GM21515 (cell line): ENCODE measurements around the gene GPR15.

ENCODE experiments used
- ATAC-seq: cut with Tn5 transposase; IDR thresholded peaks from one replicate; pipeline ENCODE4 v1.9.1; 2021; ENCODE audit not compliant: unreplicated experiment

Gene GPR15

DNA sequence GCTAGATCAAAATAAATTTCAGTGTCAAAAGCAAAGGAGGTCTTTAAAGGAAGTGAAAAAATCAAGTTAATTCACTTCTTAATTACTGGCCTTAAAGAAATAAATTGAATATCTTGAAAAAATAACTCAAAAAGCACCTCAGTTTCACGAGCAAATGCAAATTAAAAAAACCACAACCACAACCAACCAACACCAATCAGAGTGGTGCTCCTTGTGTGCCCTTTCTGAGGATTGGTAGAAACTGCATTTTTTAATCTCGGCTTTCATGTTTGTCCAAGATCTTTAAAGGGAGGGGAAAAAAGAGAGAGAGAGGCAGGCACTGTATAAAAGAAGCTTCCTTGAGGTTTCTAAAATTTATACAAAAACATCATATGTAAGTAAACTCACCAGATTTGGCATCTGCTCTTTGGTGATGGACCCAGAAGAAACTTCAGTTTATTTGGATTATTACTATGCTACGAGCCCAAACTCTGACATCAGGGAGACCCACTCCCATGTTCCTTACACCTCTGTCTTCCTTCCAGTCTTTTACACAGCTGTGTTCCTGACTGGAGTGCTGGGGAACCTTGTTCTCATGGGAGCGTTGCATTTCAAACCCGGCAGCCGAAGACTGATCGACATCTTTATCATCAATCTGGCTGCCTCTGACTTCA, at the start of gene GPR15:
Gene GPR15 (plus strand): TSS at position 357 of the 653 bp plus-strand sequence. CDS start 56 bp downstream, at position 413.
- peak; percentile 30 for ATAC-seq

DNA sequence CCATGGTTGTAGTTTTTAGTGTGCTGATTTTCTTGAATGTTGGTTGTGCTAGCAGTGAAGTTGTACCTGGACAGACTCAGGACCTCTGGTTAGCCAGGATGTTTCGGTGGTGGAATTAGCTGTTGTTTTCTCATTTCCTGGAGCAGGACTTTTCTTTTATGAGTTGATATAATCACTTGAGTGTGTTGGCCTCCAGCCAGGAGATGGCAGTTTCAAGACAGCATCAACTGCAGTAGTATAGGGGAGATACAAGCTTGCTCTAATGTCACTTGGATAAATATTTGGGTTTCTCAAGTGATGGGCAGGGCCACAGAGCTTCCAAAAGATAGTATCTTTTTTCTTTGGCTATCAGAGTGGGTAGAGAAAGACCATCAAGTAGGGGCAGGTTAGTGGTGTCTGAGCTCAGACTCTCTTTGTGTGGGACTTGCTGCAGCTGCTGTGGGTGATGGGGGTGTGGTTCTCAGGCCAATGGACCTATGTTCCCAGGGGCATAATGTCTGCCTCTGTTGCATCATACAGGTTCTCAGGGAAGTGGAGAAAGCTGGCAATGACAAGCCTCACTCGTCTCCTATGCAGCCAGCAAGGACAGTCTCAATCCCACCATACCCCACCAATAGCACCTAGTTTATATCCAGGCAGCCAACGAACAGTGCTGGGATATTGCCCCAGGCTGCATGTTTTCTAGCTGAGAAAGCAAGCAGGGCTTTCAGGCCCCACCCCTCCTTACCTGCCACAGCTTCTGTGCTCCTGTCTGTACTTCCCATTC, 48.9 kb upstream of the GPR15 start:
- ATAC-seq: no peak

DNA sequence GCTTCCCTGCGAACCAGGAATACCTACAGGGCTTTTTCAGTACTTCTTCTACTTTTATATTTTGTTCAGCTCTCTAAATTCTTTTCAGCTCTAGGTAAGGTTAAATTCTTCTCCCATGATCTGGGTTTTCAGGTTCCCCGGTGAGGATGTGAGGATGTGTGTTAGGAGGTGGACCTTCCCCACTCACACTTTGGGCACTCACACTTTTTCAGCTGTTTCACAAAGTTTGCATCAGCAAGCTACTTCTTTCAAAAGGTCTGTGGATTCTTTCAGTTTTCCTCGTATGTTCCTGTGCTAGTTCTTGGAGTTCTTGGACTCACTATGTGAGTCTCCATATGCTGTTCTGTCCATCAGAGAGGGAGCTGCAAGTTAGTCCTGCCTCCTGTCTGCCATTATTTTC, 48.2 kb upstream of the GPR15 start:
- ATAC-seq: no peak

DNA sequence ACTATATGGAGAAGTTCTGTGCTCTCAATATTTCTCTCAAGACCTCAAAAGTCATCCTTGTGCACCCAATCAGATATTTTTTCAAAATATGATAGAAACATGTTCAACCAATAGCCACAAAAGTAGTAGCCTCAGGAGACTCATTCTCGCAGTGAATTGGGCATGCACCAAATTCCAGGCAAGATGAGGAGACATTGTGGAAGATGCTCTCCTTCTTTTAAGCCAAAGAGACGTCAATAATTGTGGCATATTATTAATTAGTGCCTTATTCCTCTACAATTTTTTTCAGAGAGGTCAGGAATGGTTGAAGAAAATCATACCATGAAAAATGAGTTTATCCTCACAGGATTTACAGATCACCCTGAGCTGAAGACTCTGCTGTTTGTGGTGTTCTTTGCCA, 34.4 kb upstream of the GPR15 start, which contains the start of gene OR5K2:
Gene OR5K2 (plus strand): TSS at position 301 of the 400 bp plus-strand sequence. CDS start 0 bp downstream, at position 301.
- ATAC-seq: no peak

DNA sequence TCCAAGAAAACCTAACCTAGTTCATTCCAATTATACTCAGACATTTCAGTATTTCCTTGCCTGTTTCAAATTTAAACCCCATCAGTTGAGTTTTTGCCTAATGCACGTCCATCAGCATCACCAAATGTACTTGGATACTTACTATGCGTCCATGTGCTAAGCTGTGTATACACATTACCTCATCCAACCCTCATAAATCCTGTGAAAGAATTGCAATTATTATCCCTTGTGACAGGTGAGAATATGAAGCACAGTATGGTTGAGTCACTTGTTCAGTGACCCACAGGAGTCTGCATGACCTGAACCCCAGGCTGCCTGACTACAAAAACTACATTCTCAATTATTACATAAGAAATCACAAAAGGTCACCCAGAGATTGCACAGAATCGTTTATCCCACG, 31.8 kb upstream of the GPR15 start:
- ATAC-seq: no peak

DNA sequence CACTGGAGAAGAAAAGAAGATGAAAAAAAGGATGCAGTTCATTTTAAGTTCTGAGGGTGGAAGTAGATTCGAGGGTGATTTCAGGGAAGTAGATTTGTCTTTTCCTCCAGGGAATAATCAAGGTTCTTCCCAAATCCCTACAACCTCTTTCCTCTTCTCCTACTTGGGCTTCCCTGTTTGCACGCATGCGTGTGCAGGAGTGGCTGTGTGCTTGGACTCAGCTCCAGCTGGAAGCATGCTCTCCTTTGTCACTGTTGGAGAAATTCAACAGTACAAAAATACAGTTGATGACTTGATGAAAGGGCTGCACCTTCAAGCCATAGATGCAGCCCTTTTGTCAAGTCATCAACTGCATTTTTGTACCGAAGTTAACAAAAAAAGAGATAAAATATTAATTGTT, 30.5 kb upstream of the GPR15 start:
- ATAC-seq: no peak

DNA sequence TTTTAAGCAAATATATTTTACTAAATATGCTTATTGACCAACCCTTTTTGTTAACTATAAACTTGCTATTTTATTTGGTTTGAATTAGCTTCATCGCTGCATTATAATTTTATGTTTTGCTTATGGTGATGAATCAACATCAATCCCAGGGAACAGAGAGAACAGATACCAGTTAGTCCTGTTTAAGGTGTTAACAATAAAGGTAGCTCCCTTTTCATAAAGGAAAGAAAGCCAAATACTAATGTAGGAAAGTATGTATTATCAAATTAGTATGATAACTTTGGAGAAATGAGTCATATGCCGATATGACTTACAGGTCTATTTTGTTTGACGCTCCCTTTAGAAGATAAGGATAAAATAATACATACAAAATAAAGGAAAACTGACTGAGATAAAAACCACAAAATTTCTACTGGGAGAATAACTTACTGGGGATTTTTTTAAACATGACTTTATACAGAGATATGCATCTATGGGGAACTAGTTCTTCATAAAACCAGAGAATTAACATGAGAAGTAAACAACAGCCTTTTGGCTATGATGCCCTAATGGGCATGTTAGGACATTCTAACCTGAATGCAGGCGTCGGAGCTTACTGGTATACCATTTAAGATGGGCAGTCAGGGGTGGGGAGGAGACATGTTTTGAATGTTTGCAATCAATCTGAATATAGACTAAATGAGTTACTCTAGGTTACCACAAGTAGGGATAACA, 29.8 kb upstream of the GPR15 start:
- no peak for ATAC-seq

DNA sequence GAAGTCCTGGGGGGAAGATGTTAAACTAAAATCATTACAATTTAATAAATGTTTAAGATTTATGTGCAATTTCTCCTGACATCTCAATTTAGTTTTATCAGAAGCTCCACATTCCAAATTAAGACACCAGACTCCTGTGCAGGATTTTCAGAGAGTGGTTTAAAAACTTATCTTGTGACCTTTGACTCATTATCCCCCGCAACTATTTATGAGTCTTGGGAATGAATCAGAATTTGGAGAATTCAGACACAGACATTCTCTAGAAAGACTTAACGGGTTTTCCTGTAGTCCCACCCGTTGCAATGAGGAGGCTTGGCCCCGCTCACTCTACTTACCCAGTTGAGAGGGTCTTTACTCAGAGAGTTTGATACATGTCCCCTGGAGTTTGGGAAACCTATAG, 27.2 kb upstream of the GPR15 start:
- no peak for ATAC-seq

DNA sequence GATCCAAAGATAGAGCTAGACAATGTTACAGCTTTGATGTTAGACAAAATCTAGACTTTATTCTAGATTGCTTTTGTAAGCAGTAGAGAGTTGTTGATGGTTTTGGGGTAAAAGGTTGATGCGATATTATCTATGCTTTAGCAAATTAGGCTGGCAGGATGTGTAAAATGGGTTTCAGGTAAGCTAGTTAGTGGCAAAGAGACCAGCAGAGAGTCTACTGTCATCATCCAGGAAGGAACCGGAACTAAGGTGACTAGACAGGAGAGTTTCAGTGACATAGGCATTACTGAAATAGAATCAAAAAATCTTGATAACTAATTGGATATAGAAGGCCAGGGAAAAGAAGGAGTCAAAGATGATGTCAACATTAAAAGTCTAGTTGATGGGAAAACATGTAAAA, 23.2 kb upstream of the GPR15 start:
- ATAC-seq: no peak

DNA sequence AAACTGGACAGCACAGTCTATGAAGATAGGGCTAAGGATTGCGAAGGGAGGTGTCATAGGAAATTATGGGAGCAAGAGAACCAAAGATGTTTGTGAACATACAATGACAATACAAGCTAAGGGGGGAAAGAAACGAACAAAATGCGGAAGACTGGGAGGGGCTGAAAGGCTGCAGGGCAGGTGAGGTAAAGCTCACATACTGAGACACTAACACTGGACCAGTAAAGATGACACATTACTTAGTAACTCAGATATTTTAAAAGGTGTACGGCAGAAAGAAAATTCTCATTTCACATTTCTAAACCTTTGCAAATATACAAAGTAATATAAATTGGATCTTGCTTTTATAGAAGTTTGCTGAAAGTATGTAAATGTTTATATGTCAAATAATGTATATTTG, 19.2 kb upstream of the GPR15 start:
- no peak for ATAC-seq

DNA sequence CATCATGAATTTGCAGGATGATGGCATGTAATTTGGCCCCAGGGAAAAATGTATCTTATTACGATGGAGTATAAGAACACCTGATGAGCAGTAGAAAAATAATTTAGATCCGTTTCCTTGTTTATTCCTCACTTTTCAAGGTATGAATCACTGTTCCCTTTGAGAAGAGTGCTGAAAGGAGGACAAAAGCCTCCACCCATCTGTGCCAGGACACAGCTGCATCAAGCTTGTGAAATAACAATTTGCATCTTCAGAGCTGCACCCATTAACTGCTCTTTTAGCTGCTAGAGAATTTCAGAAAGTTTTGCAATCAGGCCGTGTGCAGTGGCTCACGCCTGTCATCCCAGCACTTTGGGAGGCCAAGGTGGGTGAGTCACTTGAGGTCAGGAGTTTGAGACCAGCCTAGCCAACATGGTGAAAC, 18.7 kb upstream of the GPR15 start:
- no peak for ATAC-seq

DNA sequence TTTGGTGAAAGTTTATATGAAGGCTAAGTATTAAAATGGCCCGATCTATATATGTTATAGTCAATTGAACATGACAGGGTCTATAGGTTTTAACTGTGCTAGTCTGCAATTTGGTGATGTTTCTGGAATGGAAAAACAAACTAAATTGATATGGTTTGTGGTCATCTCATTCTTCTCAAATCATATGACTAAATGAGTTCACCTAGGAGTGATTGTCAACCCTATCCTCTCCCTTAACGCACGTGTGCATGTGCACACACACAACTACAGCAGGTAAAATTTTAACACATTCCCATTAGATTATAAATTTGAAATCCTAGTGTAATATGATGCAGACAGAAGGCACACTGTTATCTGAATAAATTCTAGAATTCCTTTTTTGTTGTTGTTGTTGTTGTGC, 18.0 kb upstream of the GPR15 start:
- no peak for ATAC-seq

DNA sequence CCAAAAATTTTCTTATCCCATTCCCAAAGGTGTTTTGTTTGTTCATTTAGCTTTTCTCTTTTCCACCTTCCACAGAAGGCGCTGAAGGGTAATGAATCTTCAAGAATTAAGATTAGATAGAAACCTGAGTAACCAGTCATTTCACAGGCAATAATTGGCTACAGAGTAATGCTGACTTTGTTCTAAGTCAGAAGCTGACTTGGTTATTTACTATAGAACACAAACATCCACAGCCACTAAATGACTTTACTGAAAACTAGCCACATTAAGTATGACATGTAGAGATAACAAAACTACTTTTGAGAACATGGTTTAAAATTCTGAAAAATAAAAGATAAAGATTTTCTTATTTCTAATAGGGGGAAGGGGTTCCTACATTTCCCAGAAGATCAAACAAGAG, 16.8 kb upstream of the GPR15 start:
- no peak for ATAC-seq

DNA sequence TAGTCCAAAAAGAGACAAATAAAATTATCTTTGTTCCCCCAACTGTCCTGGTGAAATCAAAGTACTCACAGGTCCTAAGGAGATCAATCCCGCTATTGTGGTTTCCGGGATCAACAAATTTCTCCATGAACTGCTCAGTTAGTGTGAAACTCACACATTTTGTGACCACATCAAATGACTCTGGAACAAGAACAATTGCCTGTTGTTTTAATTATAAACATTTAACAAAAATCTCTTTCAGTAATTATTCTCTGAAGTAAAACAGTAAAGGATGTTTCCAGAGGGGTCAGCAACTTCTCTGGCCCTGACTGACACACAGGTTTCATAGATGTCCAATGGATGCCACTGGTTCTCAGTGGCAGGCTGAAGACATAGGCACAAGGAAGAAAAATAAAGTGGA, 13.0 kb upstream of the GPR15 start:
- ATAC-seq: no peak

DNA sequence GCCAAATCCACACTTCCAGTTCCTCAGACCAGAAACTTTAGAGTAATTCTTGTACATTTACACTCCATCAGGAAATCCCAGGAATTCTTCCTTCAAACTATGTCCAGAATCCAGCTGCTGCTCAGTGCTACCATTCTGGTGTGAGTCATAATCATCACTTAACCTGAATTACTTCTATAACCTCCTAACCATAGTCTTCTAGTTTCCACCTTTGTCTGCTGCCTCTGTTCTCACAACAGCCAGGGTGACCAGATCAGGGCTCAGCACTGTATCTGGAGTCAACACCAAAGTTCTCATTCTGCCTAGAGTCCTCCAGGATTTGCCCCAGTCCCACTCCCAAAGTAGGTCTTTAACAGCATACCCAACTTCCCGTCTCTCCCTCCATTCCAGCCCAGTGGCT, 12.4 kb upstream of the GPR15 start:
- ATAC-seq: no peak

DNA sequence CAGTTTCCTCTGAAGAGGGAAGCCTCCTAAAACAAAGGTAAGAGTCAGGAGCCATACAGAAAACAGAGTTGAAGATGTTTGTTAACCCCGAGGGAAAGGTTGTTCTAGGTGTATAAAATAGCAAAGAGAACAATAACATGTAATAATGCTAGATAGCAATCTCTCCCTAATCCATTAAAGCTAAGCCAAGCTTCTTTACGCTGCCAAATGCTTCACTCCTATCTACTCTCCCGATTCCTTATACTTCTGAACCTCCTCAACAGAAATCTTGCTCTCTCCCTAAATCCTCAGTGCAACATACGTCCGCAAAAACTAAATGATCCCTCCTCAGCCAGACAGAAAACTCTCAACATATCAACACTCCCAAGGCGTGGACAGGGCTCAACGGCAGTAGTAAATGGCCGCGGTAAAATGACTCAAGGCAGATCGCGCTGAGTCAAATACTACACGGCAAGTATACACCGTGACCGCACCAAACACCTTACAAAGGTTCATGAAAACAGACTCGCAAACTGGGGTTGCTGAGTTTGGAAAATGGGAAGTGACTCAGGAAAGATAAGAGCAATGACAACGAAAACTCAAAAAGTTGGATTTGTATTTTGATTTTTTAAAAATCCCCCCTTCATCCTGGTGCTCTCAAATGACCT, 9.8 kb upstream of the GPR15 start:
- peak; percentile 37 for ATAC-seq

DNA sequence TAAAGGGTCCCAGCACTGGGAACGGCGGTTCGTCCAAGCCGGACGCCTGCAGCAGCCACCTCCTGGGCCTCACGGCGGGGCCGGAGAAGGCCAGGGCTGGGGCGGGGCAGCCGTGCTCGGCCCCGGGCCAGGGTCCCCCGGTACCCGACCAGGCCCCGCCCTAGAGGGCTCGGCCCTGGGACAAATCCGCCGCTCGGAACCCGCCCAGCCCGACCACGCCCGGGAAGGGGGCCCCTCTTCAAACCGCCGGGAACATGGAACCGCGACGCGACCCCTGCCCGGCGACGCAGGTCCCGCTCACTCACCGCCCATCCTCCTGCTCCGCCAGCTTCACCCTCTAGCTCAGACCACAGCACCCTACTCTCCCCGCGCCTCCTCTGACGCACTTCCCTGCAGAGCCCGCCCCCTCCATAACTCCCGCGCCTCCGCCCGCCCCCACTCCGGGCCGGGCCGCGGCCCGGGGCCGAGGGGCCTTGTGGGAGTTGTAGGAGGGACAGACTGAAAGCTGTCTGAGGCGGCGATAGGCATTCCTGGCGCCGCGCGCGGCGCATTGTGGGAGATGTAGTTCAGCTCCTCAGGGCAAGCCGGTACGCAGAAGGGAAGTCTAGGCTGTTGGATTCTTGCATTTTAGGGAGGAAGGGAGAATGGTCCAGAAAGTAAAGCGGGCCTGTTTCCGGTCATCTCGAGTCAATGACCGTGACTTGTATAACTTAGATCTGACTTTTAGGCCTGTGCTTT, 9.1 kb upstream of the GPR15 start, which contains the start of gene CLDND1:
Gene CLDND1 (minus strand): TSS at position 359 of the 738 bp plus-strand sequence. CDS start 1,478 bp downstream, outside the sequence.
- peak; percentile 89 for ATAC-seq

DNA sequence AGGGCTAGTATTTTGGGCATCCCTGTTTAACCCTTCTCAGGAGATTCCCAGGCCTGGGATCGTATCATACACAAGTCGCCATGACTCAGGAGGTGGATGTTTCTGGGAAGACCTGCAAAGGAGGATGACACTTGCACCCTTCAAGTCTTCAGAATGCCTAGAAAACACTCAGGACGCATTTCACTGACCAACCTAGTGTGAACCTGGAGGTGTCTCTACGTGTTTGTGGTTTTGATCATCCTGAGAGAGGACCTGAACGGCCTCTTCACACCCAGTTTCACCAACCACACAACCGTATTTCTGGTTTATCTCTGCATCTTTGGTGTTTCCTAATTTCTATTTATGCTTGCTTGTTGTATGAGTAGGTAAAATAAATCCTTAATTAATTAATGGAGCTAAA, 6.3 kb upstream of the GPR15 start:
- no peak for ATAC-seq

DNA sequence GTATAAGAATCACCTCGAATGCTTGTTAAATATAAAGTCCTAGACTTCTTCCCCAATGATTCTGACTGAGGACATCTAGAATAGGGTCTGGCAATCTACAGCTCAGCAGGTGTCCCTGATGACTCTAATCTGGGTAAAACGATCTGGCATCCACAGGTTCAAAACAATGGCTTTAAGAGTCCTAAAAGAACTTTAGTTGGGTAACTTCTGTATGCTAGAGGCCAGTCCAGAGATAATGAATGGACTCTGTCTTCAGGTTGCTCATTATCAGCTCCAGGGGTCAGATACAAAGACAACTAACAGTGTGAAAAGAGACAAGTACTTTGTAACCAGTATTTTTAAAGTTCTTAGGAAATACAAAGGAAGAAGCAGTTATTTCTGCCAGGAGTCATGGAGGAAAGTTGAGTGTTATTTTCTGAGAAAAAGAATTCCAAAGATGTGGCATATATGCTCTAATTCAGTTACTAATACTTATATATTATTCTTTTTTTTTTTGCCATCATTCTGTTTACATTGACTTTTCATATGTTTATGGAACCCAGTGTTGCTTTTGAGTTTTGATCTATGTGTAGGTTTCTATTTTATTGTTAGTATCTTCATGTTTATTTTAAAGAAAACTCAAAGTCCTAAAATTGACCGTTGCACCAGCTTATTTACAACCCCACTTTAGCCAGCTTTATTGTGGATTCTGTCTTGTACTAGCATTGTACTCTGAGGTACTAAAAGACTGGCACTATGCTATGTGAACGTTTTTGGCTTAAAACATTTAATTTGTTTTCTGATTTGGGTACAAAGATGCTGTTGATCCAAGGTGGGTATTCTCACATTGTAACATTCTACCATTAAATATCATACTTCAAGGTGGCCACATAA, 3.1 kb upstream of the GPR15 start:
- ATAC-seq: no peak
